HG02571 (cell line): ENCODE results near the gene ZNF816.
"Not testable (repeated sequence)": the region's sequence is repeated elsewhere in the genome, so short reads cannot be mapped to it uniquely, and the experiment has no call there.

Experiments
- ATAC-seq: cut with Tn5 transposase; IDR thresholded peaks from one replicate; pipeline ENCODE4 v1.9.1; 2021; ENCODE audit warnings: mild to moderate bottlenecking, moderate library complexity; ENCODE audit not compliant: unreplicated experiment

Gene ZNF816

GRCh38 chr19:52961981-52962380 lies 700 bp downstream of the ZNF816 start:
- ATAC-seq, result no peak

- no peak for ATAC-seq
Measured at GRCh38 chr19:52959613-52960295, 2.9 kb downstream of the ZNF816 start.

- no peak for ATAC-seq
Measured at GRCh38 chr19:52957591-52957990, 5.1 kb downstream of the ZNF816 start.

DNA sequence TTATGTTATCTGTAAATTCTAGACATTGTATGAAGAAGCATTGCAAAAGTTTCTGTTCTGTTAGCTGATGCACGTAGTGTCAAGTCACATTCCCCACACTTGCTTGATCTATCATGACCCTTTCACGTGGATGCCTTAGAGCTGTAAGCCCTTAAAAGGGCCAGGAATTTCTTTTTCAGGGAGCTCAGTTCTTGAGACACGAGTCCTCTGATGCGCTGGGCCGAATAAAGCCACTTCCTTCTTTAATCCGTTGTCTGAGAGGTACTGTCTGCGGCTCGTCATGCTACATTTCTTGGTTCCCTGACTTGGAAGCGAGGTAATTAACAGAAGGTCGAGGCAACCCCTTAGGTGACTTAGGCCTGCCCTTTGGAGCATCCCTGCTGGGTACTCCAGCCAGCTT lies 5.8 kb downstream of the ZNF816 start:
- ATAC-seq, result no peak

DNA sequence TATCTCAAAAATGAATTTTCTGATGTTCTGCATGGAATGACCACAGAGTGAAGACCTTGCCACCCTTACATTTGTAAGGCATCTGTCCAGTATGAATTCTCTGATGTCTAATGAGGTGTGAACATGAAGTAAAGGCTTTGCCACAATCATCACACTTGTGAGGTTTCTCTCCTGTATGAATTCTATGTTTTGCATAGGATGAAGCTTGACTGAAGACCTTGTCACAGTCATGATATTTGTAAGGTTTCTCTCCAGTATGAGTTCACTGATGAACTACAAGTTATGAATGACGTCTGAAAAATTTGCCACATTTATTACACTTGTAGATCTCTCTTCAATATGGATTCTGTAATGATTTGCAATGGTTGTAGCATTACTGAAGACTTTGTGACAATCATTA lies 13.3 kb downstream of the ZNF816 start:
- ATAC-seq, result no peak

DNA sequence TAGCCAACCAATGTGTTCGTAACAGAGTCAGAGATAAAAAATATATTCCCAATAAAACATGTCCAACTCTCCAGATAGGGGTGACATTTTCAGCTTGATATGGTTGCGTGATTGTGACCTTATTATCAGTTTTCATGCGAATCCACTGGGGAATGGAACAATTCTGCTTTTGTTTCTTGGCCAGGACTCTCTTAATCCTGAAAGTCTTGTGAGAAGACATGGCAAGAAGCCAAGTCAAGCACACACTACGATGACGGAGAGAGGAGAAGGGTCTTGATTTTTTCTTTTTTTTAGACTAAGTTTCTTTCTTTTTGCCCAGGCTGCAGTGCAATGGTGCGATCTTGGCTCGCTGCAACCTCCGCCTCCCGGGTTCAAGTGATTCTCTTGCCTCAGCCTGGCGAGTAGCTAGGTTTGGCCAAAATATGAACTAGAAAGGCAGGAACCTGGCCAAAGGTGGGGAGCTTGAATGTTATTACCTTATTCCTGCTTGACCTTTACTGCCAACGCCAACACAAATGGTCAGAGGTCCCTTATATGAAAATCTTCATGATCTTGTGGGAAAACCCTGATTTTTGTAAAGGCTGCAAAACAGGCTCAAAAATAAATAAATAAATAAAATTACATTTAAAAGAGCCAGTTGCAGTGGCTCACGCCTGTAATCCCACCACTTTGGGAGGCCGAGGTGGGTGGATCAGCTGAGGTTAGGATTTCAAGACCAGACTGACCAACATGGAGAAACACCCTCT lies 14.5 kb downstream of the ZNF816 start:
- ATAC-seq, result no peak

DNA sequence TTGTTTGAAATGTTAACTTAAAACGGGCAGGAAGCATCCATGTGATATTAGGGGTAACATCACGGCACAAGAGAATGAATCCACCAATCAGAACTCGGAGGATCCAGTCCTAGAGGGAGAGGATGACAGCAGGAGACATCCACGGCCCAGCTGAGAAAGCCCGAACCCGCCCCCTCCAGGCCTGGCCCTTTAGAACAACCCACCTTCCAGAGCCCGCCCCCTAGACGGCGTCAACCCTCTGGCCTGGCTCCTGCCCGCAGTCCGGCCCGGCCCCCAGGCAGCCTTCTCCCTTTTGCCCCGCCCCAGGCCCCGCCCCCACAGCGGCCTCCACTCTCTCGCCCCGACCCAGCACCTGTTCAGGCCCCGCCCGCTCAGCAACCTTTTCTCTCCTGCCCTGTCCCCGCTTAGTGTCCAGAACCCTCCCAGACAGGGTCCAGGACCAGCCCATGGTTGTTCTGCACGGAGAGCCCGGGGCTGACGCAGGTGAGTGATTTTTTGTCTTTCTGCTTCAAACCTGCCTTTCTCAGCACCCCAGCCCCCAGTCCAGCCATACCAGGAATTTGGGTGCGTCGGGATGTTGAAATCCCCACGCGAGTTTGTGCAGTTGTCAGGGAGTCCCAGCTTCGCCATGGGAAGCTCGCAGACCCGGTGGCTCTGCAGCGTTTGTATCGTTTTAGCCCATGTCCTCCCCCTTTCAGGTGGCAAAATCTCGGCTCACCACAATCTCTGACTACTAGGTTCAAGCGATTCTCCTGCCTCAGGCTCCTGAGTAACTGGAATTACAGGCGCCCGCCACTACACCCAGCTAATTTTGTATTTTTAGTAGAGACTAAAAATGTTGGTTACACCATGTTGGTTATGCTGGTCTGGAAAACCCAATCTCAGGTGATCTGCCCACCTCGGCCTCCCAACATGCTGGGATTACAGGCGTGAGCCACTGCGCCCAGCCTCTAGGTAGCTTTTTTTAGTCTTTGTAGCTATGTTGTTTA lies 16.1 kb downstream of the ZNF816 start:
- no peak for ATAC-seq

- ATAC-seq, result no peak
Measured at GRCh38 chr19:52945652-52946321, 16.9 kb downstream of the ZNF816 start.

- ATAC-seq, result not testable (repeated sequence)
Measured at GRCh38 chr19:52944703-52945493, 17.8 kb downstream of the ZNF816 start.

- no peak for ATAC-seq
Measured at GRCh38 chr19:52943884-52944643, 18.6 kb downstream of the ZNF816 start.

GRCh38 chr19:52943134-52943883 lies 19.4 kb downstream of the ZNF816 start:
- no peak for ATAC-seq

DNA sequence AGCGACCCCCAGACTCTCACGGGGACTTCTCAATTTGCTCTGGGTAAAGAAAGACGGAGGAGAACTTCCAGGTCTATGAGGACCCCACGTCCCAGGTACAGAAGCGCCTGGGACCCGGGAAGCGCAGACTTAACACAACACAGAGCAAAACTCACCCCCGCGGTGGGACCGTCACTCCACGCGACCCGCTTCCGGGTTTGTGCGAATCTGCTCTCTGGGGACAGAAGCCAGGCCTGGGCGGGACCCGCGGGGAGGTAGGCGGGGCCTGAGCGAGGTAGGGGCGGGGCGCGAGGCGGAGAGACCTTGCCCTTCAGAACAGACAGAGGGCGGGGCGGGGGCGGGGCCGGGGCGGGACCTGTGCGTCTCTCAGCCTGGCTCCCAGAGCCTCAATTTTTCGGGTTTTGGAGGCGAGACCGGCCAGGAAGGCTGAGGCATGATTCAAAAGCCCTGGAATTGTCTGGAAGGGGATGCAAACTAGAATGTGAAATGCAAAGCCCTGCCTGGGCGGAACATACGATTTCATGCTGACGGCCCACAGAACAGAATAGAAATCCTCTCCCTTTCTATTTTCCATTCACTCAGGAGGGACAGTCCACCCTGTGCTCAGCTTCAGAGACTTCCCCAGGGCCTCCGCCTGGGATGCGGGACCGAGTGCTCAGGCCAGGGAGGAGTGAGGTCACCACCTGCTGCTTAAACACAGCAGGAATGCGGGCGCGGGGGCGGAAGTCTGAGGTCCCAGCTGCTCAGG lies 20.1 kb downstream of the ZNF816 start:
- peak; percentile 93 for ATAC-seq

DNA sequence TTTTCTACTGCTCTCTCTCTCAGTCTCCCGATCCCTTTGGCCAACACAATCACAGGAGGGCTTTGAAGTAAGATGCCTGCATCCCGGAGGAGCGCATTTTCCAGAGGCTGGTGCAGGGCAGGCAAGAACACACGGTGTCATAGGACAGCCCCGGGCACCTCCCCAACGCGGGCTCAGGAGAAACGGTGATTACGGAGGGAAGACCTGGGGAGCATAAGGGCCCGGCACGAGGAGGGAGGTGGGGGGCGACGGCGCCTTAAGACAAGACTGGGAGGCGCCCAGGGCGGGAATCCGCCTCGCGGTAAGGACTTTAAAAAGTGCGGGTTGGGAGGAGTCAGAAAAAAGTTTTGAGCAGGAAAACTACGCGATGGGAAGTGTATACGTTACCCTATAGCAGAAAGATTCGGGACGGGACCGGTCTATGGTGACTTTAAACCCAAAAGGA lies 20.7 kb downstream of the ZNF816 start:
- ATAC-seq, result peak; percentile 15

GRCh38 chr19:52941523-52941922 lies 21.2 kb downstream of the ZNF816 start:
- ATAC-seq, result not testable (repeated sequence)

GRCh38 chr19:52940905-52941304 lies 21.8 kb downstream of the ZNF816 start:
- not testable (repeated sequence) for ATAC-seq

- ATAC-seq, result no peak
Measured at GRCh38 chr19:52938761-52939160, 23.9 kb downstream of the ZNF816 start.

DNA sequence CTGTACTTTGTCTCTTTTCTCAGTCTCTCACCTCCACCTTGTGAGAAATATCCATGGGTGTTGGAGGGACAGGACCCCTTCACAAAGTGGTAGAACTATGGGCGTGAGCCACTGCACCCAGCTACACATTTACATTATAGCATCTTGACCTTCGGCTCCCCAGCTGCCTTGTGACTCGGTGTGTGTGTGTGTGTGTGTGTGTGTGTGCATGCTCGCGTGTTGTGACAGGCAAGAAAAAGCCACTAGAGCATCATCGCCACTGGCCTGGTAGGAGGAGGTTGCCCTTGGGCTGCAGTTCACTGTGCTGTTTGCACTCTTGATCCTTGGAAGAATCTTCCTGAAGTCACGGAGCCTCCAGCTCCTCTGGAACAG lies 25.7 kb downstream of the ZNF816 start:
- no peak for ATAC-seq
